GM12872 (cell line): ENCODE measurements around the gene FRMPD2.

Experiments used
- TF ChIP-seq, protein P1 (sequence below): IDR thresholded peaks from 3 replicates; pipeline ENCODE4 v1.5.1; 2011; ENCODE audit warnings: low read depth, mild to moderate bottlenecking, low read length, moderate library complexity; ENCODE audit not compliant: insufficient read depth

Gene FRMPD2

DNA sequence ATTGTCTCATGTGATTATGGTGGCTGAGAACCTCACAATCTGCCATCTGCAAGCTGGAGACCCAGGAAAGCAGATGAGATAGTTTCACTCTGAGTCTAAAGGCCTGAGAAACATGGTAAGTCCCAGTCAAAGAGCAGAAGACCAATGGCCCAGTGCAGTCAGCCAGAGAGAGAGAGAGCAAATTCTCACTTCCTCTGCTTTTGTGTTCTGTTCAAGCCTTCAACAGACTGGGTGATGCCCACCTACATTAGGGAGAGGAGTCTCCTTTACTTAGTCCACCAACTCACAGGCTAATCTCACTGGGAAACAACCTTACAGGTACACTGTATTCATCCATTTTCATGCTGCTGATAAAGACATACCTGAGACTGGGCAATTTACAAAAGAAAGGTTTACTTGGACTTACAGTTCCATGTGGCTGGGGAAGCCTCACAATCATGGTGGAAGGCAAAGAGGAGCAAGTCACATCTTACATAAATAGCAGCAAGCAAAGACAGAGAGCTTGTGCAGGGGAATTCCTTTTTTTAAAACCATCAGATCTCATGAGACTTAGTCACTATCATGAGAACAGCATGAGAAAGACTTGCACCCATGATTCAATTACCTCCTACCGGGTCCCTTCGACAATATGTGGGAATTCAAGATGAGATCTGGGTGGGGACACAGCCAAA lies 4.7 kb upstream of the FRMPD2 start:
- TF ChIP-seq, protein P1, sequence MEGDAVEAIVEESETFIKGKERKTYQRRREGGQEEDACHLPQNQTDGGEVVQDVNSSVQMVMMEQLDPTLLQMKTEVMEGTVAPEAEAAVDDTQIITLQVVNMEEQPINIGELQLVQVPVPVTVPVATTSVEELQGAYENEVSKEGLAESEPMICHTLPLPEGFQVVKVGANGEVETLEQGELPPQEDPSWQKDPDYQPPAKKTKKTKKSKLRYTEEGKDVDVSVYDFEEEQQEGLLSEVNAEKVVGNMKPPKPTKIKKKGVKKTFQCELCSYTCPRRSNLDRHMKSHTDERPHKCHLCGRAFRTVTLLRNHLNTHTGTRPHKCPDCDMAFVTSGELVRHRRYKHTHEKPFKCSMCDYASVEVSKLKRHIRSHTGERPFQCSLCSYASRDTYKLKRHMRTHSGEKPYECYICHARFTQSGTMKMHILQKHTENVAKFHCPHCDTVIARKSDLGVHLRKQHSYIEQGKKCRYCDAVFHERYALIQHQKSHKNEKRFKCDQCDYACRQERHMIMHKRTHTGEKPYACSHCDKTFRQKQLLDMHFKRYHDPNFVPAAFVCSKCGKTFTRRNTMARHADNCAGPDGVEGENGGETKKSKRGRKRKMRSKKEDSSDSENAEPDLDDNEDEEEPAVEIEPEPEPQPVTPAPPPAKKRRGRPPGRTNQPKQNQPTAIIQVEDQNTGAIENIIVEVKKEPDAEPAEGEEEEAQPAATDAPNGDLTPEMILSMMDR: no peak

DNA sequence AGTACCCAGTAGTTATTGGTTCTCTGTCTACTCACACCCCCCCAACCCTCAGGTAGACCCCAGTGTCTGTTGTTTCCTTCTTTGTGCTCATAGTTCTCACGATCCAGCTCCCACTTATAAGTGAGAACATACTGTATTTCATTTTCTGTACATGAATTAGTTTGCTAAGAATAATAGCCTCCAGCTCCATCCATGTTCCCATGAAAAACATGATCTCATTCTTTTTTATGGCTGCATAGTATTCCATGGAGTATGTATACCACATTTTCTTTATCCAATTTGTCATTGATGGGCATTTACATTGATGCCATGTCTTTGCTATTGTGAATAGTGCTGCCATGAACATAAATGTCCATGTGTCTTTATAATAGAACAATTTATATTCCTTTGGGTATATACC lies 2.6 kb upstream of the FRMPD2 start:
- TF ChIP-seq, protein P1: no peak

DNA sequence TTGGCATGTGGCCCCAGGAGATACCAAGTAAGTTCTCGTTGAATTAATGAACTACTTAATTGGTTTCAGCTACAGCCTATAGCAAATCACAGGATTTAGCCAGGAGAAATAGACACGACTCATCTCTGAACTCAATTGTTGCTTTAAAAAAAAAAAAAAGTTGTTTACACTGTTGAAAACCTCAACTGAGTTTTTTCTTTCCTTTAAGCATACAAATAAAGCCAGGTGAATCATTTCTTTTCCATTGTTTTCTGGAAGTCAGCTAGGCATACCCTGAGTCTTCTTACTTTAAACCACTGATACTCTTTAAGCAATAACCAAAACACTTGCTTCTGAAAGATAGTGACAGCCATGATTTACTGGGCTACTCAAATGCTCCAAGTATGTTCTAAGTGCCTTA lies 755 bp downstream of the FRMPD2 start:
- TF ChIP-seq, protein P1: no peak

DNA sequence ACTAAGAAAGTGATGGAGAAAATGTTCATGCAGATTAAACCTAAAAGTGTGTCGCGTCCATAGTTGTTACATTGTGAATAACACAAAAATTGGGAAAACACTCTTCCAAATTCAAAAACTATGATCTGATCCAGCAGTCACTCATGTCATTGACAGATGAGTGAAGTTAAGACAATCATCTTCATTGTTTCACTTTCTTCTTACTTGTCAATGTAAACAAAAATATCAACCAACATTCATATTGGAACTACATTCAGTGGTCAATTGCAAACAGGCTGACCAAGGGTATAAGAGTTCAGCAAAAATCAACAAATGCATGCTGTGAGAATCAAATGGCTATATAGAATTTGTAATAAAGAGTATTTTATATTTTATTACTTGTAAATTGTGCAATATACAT lies 1.8 kb downstream of the FRMPD2 start:
- TF ChIP-seq, protein P1: no peak

DNA sequence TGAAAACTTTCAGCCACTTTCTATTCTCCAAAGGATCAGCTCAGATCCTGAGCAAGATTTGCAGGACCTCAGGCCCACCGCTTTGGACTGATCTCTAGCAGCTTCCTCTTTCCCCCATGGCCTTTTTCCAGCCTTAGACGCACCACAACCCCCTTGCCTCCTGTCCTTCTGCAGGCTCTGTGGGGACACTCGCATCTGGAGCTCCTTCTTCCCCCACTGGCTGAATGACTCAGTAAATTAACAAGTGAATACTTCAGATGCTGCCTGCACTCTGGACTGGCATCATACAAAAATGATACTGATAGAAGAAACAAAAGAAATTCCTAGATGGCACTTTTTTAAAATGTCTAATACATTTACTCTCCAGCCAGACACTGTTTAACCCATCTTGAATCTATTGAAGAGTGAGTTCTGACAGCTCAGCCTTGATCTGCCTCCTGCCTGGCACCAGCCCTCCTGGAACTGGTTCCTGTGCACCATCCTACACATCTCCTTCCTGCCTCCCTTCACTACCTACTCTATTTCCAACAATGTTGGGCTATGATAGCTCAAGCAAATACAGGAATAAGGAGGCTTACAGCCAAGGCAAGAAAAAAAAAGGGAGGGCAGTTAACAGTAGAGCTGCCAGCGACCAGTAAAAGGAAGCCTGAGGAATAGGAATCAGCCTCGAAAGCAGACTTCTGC lies 3.3 kb downstream of the FRMPD2 start:
- TF ChIP-seq, protein P1: no peak

GRCh38 chr10:48266528-48266927 lies 8.0 kb downstream of the FRMPD2 start:
- TF ChIP-seq, protein P1: no peak

- TF ChIP-seq, protein P1: no peak
Observed at GRCh38 chr10:48258105-48258504, 16.4 kb downstream of the FRMPD2 start.
